ENCODE measurements around the gene CYP27B1.

The CYP27B1 gene

GRCh38 chr12:57739387-57739786 is 27.5 kb downstream of the CYP27B1 start:
- Histone ChIP-seq H3K4me3 (IDR thresholded peaks at IDR 0.05; ENCODE audit: insufficient read depth, low read depth, low read length) (no peak overlapping the region), H3K4me1 (ENCODE audit: low read depth, poor library complexity, severe bottlenecking) (peaks cover 32% of the 10 kb centered on the region), H4K20me1 (ENCODE audit: insufficient read depth) (no peaks in the 10 kb centered on the region), H3K27ac (no peak overlapping the region), H2AFZ (ENCODE audit: low read depth) (no peak overlapping the region), H3K9ac (no peak overlapping the region), H3K79me2 (ENCODE audit: insufficient read depth, low read depth) (no peaks in the 10 kb centered on the region), H3K36me3 (ENCODE audit: insufficient read depth) (no peaks in the 10 kb centered on the region), H3K27me3 (ENCODE audit: insufficient read depth, low read depth) (peaks cover 7% of the 10 kb centered on the region; the same call in 1 of the 2 replicates), H3K4me2 (no peak overlapping the region)
- TF ChIP-seq, protein P1, sequence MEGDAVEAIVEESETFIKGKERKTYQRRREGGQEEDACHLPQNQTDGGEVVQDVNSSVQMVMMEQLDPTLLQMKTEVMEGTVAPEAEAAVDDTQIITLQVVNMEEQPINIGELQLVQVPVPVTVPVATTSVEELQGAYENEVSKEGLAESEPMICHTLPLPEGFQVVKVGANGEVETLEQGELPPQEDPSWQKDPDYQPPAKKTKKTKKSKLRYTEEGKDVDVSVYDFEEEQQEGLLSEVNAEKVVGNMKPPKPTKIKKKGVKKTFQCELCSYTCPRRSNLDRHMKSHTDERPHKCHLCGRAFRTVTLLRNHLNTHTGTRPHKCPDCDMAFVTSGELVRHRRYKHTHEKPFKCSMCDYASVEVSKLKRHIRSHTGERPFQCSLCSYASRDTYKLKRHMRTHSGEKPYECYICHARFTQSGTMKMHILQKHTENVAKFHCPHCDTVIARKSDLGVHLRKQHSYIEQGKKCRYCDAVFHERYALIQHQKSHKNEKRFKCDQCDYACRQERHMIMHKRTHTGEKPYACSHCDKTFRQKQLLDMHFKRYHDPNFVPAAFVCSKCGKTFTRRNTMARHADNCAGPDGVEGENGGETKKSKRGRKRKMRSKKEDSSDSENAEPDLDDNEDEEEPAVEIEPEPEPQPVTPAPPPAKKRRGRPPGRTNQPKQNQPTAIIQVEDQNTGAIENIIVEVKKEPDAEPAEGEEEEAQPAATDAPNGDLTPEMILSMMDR (conservative IDR thresholded peaks at IDR 0.05; ENCODE audit: low read depth, low read length) = no peak

DNA sequence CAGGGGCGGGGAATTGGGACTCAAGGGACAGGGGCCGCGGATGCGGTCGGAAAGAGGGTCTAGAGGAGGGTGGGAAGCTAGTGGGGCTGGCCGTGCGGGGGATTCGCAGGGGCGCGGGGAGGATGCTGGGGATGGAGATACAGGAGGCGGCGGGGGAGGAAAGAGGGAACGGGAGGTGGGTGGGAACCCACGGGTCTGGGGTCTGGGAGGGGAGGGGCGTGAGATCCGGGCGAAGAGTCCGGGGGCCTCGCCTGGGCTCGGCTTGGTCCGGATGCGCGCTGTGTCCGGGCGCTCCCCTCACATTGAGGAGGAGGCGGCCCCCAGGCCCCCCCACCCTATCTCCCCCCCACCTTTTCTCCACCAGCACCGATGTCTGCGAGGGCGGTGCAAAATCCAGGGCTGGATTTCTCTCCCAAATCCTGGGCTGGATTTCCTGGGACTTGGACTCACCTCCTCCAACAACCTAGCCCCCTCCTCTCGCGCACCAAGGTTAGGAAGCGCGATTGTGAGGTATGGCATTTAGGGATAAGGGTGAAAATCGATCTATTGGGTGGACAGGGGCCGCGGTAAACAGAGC is 28.1 kb downstream of the CYP27B1 start, which contains the start of gene AGAP2:
TSS of gene AGAP2 (minus strand) at position 82 of the 577 bp plus-strand sequence. CDS start 496 bp downstream, outside the sequence.
- Histone ChIP-seq H3K9ac (no peak within 1 kb of the TSS), H3K27ac (no peak within 1 kb of the TSS), H2AFZ (ENCODE audit: low read depth) (no peak within 1 kb of the TSS), H3K36me3 (ENCODE audit: insufficient read depth) (no peaks in the 10 kb centered on the region), H3K4me2 (no peak within 1 kb of the TSS), H3K4me1 (ENCODE audit: low read depth, poor library complexity, severe bottlenecking) (peaks cover 26% of the 10 kb centered on the region), H3K4me3 (IDR thresholded peaks at IDR 0.05; ENCODE audit: insufficient read depth, low read depth, low read length) (no peak within 1 kb of the TSS), H4K20me1 (ENCODE audit: insufficient read depth) (no peaks in the 10 kb centered on the region), H3K79me2 (ENCODE audit: insufficient read depth, low read depth) (no peaks in the 10 kb centered on the region), H3K27me3 (ENCODE audit: insufficient read depth, low read depth) (peaks cover 10% of the 10 kb centered on the region; the same call in 1 of the 2 replicates)
- TF ChIP-seq, protein P1 (conservative IDR thresholded peaks at IDR 0.05; ENCODE audit: low read depth, low read length) = no peak

GRCh38 chr12:57737467-57738460 is 29.1 kb downstream of the CYP27B1 start:
- TF ChIP-seq, protein P1 (conservative IDR thresholded peaks at IDR 0.05; ENCODE audit: low read depth, low read length) = no peak
- no peak overlapping the region for H3K4me2 ChIP-seq
- no peak overlapping the region for H3K27ac ChIP-seq
- no peaks in the 10 kb centered on the region for H3K36me3 ChIP-seq (ENCODE audit: insufficient read depth)
- H3K4me3 ChIP-seq (IDR thresholded peaks at IDR 0.05; ENCODE audit: insufficient read depth, low read depth, low read length) = no peak overlapping the region
- H3K4me1 ChIP-seq (ENCODE audit: low read depth, poor library complexity, severe bottlenecking) = peaks cover 18% of the 10 kb centered on the region
- no peak overlapping the region for H2AFZ ChIP-seq (ENCODE audit: low read depth)
- H3K9ac ChIP-seq = no peak overlapping the region
- H3K79me2 ChIP-seq (ENCODE audit: insufficient read depth, low read depth) = no peaks in the 10 kb centered on the region
- peaks cover 10% of the 10 kb centered on the region; the same call in 1 of the 2 replicates for H3K27me3 ChIP-seq (ENCODE audit: insufficient read depth, low read depth)
- no peaks in the 10 kb centered on the region for H4K20me1 ChIP-seq (ENCODE audit: insufficient read depth)

DNA sequence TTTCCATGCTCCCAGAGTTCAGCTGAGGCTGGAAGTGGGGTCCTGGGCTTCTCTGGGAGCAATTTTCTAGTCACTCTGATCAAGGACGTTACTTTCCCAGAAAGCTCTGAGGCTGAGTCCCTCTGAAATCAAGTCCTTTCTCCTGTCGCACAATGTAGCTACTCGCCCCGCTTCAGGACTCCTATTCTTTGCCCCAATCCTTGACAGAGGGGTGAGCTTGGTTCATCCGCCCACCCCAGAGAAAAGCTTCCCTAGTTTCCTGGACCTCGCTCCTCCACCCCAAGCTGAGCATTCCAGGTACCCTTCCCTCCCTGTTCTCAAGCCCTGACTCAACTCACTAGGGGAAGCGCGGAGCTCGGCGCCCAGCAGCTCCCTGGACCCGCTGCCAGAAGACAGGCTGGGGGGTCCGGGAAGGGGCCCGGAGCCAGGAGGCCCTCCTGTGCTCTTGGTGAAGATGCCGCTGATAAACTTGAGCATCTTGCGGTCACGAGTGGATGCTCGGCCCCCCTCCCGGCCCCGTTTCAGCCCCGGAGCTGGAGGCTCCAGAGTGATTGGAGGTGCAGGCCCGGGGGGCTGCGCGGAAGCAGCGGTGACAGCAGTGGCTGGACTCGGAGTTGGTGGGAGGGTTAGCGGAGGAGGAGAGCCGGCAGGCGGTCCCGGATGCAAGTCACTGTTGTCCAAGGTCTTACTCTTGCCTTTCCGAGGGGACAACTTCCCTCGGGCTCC is 30.0 kb downstream of the CYP27B1 start:
- Histone ChIP-seq H3K4me2 (no peak overlapping the region), H3K27ac (no peak overlapping the region), H3K36me3 (ENCODE audit: insufficient read depth) (no peaks in the 10 kb centered on the region), H4K20me1 (ENCODE audit: insufficient read depth) (no peaks in the 10 kb centered on the region), H3K4me3 (IDR thresholded peaks at IDR 0.05; ENCODE audit: insufficient read depth, low read depth, low read length) (no peak overlapping the region), H3K79me2 (ENCODE audit: insufficient read depth, low read depth) (no peaks in the 10 kb centered on the region), H3K27me3 (ENCODE audit: insufficient read depth, low read depth) (peaks cover 10% of the 10 kb centered on the region; the same call in 1 of the 2 replicates), H2AFZ (ENCODE audit: low read depth) (no peak overlapping the region), H3K4me1 (ENCODE audit: low read depth, poor library complexity, severe bottlenecking) (peaks cover 9% of the 10 kb centered on the region), H3K9ac (no peak overlapping the region)
- TF ChIP-seq, protein P1 (conservative IDR thresholded peaks at IDR 0.05; ENCODE audit: low read depth, low read length) = no peak
